ENCODE data around the gene C12orf42. TPM values are rescaled to one million over a fixed set of nuclear protein-coding genes. Genes with fewer than 3 reads are reported as not detected.

Gene C12orf42
- total RNA-seq, 4 donors from 2014 or later, result 18.2 TPM; not detected in 3

Other genes with a start within 250 kb of the C12orf42 start
- gene STAB2, start 91.3 kb upstream of the C12orf42 start, total RNA-seq, result under 1 TPM; 0.53 to 0.83 (median 0.69) TPM

Measured in Peyer's patch (tissue), 4 donors.